CD8-positive, alpha-beta memory T cell (primary cell): Measurements from ENCODE around the gene EBP. TPM values are rescaled to one million over a fixed set of nuclear protein-coding genes. Genes with fewer than 3 reads are reported as not detected.

Experiments
- CTCF ChIA-PET: fragments of 350-600 bp; sonication (Branson Sonifier 250); formaldehyde crosslinking; loops from one replicate; lab custom pipeline; 2021; ENCODE audit warnings: antibody characterized with exemption; lab: Charles Lee
- POLR2A ChIA-PET: fragments of 350-600 bp; sonication (Branson Sonifier 250); formaldehyde crosslinking; loops from one replicate; lab custom pipeline; 2021; ENCODE audit warnings: antibody characterized with exemption; lab: Charles Lee
- DNase-seq, 5 donors: peaks; one replicate each; pipeline versions ENCODE4 v3.0.0 to v3.0.0-alpha.2; 2020 to 2022; ENCODE audit warnings: mixed read lengths in 1 of 5
- H3K27ac ChIP-seq: one replicate; pipeline ENCODE4 v1.7.0; 2013; ENCODE audit warnings: low read depth, mild to moderate bottlenecking, low read length, moderate library complexity
- H3K27me3 ChIP-seq: 2 replicates; pipeline ENCODE4 v1.7.0; 2013; ENCODE audit warnings: low read length, mild to moderate bottlenecking; ENCODE audit not compliant: insufficient read depth, poor library complexity, severe bottlenecking
- H3K36me3 ChIP-seq: 2 replicates; pipeline ENCODE4 v1.7.0; 2013; ENCODE audit warnings: mild to moderate bottlenecking, low read length, moderate library complexity; ENCODE audit not compliant: insufficient read depth
- H3K4me1 ChIP-seq: 2 replicates; pipeline ENCODE4 v1.7.0; 2013; ENCODE audit warnings: mild to moderate bottlenecking, low read length, moderate library complexity; ENCODE audit not compliant: insufficient read depth
- H3K4me3 ChIP-seq: 2 replicates; pipeline ENCODE4 v1.7.0; 2013; ENCODE audit warnings: mild to moderate bottlenecking, low read length
- H3K9me3 ChIP-seq: 2 replicates; pipeline ENCODE4 v1.7.0; 2013; ENCODE audit warnings: mild to moderate bottlenecking, low read length
- H3K27ac Mint-ChIP-seq, 8 donors: one replicate each; pipeline ENCODE4 v1.8.0; 2020 to 2021; ENCODE audit warnings: mixed read lengths in 8 of 8, mild to moderate bottlenecking in 6 of 8, inconsistent platforms in 3 of 8, moderate library complexity in 3 of 8
- H3K27me3 Mint-ChIP-seq, 2 donors: one replicate each; pipeline ENCODE4 v1.8.0; 2020 to 2021; ENCODE audit warnings: mixed read lengths in 2 of 2, mild to moderate bottlenecking in 1 of 2, moderate library complexity in 1 of 2
- H3K36me3 Mint-ChIP-seq, 3 donors: one replicate each; pipeline ENCODE4 v1.8.0; 2020 to 2021; ENCODE audit warnings: mixed read lengths in 3 of 3, inconsistent platforms in 1 of 3, mild to moderate bottlenecking in 1 of 3
- H3K4me1 Mint-ChIP-seq, 3 donors: one replicate each; pipeline ENCODE4 v1.8.0; 2020 to 2021; ENCODE audit warnings: mixed read lengths in 3 of 3, inconsistent platforms in 1 of 3, mild to moderate bottlenecking in 1 of 3
- H3K4me3 Mint-ChIP-seq, 7 donors: one replicate each; pipeline ENCODE4 v1.8.0; 2020 to 2021; ENCODE audit warnings: mixed read lengths in 7 of 7, mild to moderate bottlenecking in 6 of 7, moderate library complexity in 4 of 7, inconsistent platforms in 2 of 7
- H3K9me3 Mint-ChIP-seq, 5 donors: one replicate each; pipeline ENCODE4 v1.8.0; 2020 to 2022; ENCODE audit warnings: mixed read lengths in 5 of 5, mild to moderate bottlenecking in 3 of 5, moderate library complexity in 2 of 5, inconsistent platforms in 1 of 5
- polyA plus RNA-seq: library from polyadenylated mRNA; unstranded; fragments of 300-500 nt; fragmentation: Illumina TruSeq; gene quantifications from one replicate; pipeline ENCODE4 v1.2.3, GENCODE V29; 2021
- total RNA-seq, 2 experiments: library from RNA; stranded (reverse); gene quantifications; one replicate each; pipeline ENCODE4 v1.2.3, GENCODE V29; 2021

The EBP gene
- total and polyA plus RNA-seq, 3 experiments from 2014 or later = 109 to 153 (median 150) TPM

GRCh38 chrX:48531358-48531959 is 9.9 kb downstream of the EBP start:
- Mint-ChIP-seq H3K27me3 (no peaks in the 10 kb centered on the region), H3K4me1 (peaks cover 9 to 16% (median 14%) of the 10 kb centered on the region in 3 donors), H3K27ac (peak overlapping the region; percentile 19 to 97 (median 88)), H3K4me3 (peak overlapping the region in 2 of 7 donors; percentile 11 to 22), H3K36me3 (peaks cover 7 to 22% (median 8%) of the 10 kb centered on the region in 3 donors), H3K9me3 (no peaks in the 10 kb centered on the region)
- no peak for DNase-seq
- no peaks in the 10 kb centered on the region for H3K36me3 ChIP-seq
- POLR2A ChIA-PET = no interaction called here
- H3K27me3 ChIP-seq = no peaks in the 10 kb centered on the region
- CTCF ChIA-PET = no interaction called here
- H3K27ac ChIP-seq = peak overlapping the region; percentile 16
- no peak overlapping the region for H3K4me3 ChIP-seq
- peaks cover 11% of the 10 kb centered on the region for H3K4me1 ChIP-seq
- no peaks in the 10 kb centered on the region for H3K9me3 ChIP-seq

- Histone ChIP-seq H3K27ac (peak overlapping the region; percentile 43), H3K27me3 (no peaks in the 10 kb centered on the region), H3K36me3 (no peaks in the 10 kb centered on the region), H3K4me3 (no peak overlapping the region), H3K4me1 (peaks cover 11% of the 10 kb centered on the region), H3K9me3 (no peaks in the 10 kb centered on the region)
- H3K27me3 Mint-ChIP-seq = no peaks in the 10 kb centered on the region
- H3K36me3 Mint-ChIP-seq = peaks cover 6 to 18% (median 7%) of the 10 kb centered on the region in 3 donors
- ChIA-PET CTCF (no interaction called here), POLR2A (no interaction called here)
- no peak for DNase-seq
- peaks cover 8 to 12% (median 11%) of the 10 kb centered on the region in 3 donors for H3K4me1 Mint-ChIP-seq
- H3K9me3 Mint-ChIP-seq = no peaks in the 10 kb centered on the region
- no peak overlapping the region for H3K4me3 Mint-ChIP-seq
- H3K27ac Mint-ChIP-seq = peak overlapping the region in 6 of 8 donors; percentile 49 to 92 (median 86)
Measured at GRCh38 chrX:48532161-48532560, 10.6 kb downstream of the EBP start.

- peak overlapping the region in 2 of 8 donors; percentile 24 to 44 for H3K27ac Mint-ChIP-seq
- peaks cover 6 to 9% (median 7%) of the 10 kb centered on the region in 3 donors for H3K36me3 Mint-ChIP-seq
- no peaks in the 10 kb centered on the region for H3K36me3 ChIP-seq
- no peak overlapping the region for H3K27ac ChIP-seq
- H3K4me3 Mint-ChIP-seq = no peak overlapping the region
- peaks cover 11% of the 10 kb centered on the region for H3K4me1 ChIP-seq
- H3K4me3 ChIP-seq = no peak overlapping the region
- ChIA-PET CTCF (no interaction called here), POLR2A (no interaction called here)
- no peak for DNase-seq
- H3K27me3 ChIP-seq = no peaks in the 10 kb centered on the region
- H3K27me3 Mint-ChIP-seq = no peaks in the 10 kb centered on the region
- no peaks in the 10 kb centered on the region for H3K9me3 Mint-ChIP-seq
- H3K9me3 ChIP-seq = no peaks in the 10 kb centered on the region
- peaks cover 8 to 12% (median 11%) of the 10 kb centered on the region in 3 donors for H3K4me1 Mint-ChIP-seq
Measured at GRCh38 chrX:48533165-48533564, 11.6 kb downstream of the EBP start.

- peak overlapping the region; percentile 89 for H3K27ac ChIP-seq
- Mint-ChIP-seq H3K4me3 (peak overlapping the region in 6 of 7 donors; percentile 85 to 94 (median 90)), H3K27me3 (no peaks in the 10 kb centered on the region), H3K27ac (peak overlapping the region in 7 of 8 donors; percentile 89 to 98 (median 96)), H3K4me1 (peaks cover 16 to 23% (median 18%) of the 10 kb centered on the region in 3 donors), H3K36me3 (peaks cover 0 to 23% (median under 1%) of the 10 kb centered on the region in 3 donors), H3K9me3 (no peaks in the 10 kb centered on the region)
- CTCF ChIA-PET = interaction anchor here (1.0 to 2.4 kb wide), 7 partner anchors 17 to 456 kb away, joined by 3 to 11 read pairs (median 7); partner anchors contain the start of genes PORCN and RBM3
- POLR2A ChIA-PET = interaction anchor here (0.5 to 2.7 kb wide), 6 partner anchors 17 to 541 kb away, joined by 3 to 22 read pairs (median 3); partner anchors contain the start of genes EBP and RBM3
- H3K27me3 ChIP-seq = no peaks in the 10 kb centered on the region
- no peaks in the 10 kb centered on the region for H3K9me3 ChIP-seq
- H3K36me3 ChIP-seq = no peaks in the 10 kb centered on the region
- DNase-seq = peak in 1 of 5 donors; percentile 1
- H3K4me1 ChIP-seq = peaks cover 14% of the 10 kb centered on the region
- H3K4me3 ChIP-seq = no peak overlapping the region
Measured at GRCh38 chrX:48538641-48539344, 17.2 kb downstream of the EBP start.

GRCh38 chrX:48539345-48540027 is 17.9 kb downstream of the EBP start, which contains the start of gene TBC1D25:
TSS of gene TBC1D25 (plus strand) at chrX:48539714. CDS start at chrX:48539798, 84 bp downstream.
- no peaks in the 10 kb centered on the region for H3K27me3 Mint-ChIP-seq
- peaks cover 0 to 28% (median 3%) of the 10 kb centered on the region in 3 donors for H3K36me3 Mint-ChIP-seq
- ChIA-PET POLR2A (interaction anchor here (0.5 to 2.7 kb wide), 7 partner anchors 18 to 540 kb away, joined by 3 to 22 read pairs (median 3); partner anchors contain the start of genes EBP and RBM3), CTCF (interaction anchor here (1.0 to 2.4 kb wide), 10 partner anchors 10 to 457 kb away, joined by 3 to 11 read pairs (median 5); partner anchors contain the start of genes PORCN and RBM3)
- no peaks in the 10 kb centered on the region for H3K9me3 Mint-ChIP-seq
- H3K4me3 ChIP-seq = peak within 1 kb of the TSS; percentile 64
- H3K4me1 Mint-ChIP-seq = peaks cover 16 to 26% (median 18%) of the 10 kb centered on the region in 3 donors
- H3K9me3 ChIP-seq = no peaks in the 10 kb centered on the region
- peaks cover 14% of the 10 kb centered on the region for H3K4me1 ChIP-seq
- no peaks in the 10 kb centered on the region for H3K36me3 ChIP-seq
- DNase-seq = peak; percentile 94 to 99 (median 95)
- H3K27me3 ChIP-seq = no peaks in the 10 kb centered on the region
- peak within 1 kb of the TSS; percentile 85 to 94 (median 90) for H3K4me3 Mint-ChIP-seq
- H3K27ac ChIP-seq = peak within 1 kb of the TSS; percentile 89
- H3K27ac Mint-ChIP-seq = peak within 1 kb of the TSS; percentile 89 to 98 (median 96)

DNA sequence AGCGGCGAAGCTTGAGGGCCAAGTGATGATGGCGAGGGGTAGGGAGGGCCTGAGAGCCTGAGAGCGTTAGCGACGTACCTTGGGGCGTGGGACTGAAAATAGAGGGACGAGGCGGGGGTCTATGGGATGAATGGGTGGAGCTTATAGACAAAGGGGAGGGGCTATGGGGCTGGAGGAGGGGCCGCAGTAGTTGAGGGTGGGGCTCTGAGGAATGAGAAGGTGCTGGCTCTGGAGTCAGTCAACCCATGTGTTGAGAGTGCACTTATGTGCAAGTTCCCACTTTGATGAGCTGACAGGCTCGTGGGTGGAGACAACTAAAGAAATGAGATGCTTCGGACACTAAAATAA is 18.4 kb downstream of the EBP start:
- DNase-seq = peak in 4 of 5 donors; percentile 35 to 72 (median 52)

DNA sequence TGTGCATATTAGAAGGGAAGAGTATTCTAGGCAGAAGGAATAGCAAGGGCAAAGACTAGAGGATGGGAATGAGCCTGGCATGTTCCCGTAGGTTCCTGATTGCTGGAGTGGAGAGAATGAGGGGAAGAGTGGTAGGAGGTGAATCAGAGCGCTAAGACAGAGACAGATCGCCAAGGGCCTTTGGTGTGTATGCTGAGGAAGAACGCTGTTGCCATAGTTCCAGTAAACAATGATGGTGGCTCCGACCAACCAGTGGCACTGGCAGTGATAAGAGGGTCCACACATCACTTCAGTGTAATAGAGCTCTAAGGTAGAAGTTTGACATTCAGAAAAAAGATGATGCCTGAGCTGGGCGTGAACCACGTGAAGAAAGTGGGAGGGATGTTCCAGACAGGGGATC is 18.9 kb downstream of the EBP start:
- H3K27ac ChIP-seq = peak overlapping the region; percentile 89
- H3K27me3 Mint-ChIP-seq = no peaks in the 10 kb centered on the region
- H3K36me3 Mint-ChIP-seq = peaks cover 0 to 37% (median 3%) of the 10 kb centered on the region in 3 donors
- peaks cover 16 to 26% (median 18%) of the 10 kb centered on the region in 3 donors for H3K4me1 Mint-ChIP-seq
- H3K27ac Mint-ChIP-seq = peak overlapping the region; percentile 72 to 98 (median 96)
- H3K4me3 ChIP-seq = peak overlapping the region; percentile 64
- H3K4me3 Mint-ChIP-seq = peak overlapping the region; percentile 85 to 94 (median 90)
- H3K36me3 ChIP-seq = peaks cover 5% of the 10 kb centered on the region
- no peaks in the 10 kb centered on the region for H3K9me3 Mint-ChIP-seq
- H3K27me3 ChIP-seq = no peaks in the 10 kb centered on the region
- peak in 2 of 5 donors; percentile 19 to 47 for DNase-seq
- ChIA-PET POLR2A (interaction anchor here (1.2 to 2.7 kb wide), 3 partner anchors 19 to 34 kb away, joined by 4 to 22 read pairs (median 20); partner anchors contain the start of genes EBP and RBM3), CTCF (interaction anchor here (1.0 to 2.4 kb wide), 8 partner anchors 9 to 458 kb away, joined by 3 to 11 read pairs (median 6); partner anchors contain the start of genes PORCN and RBM3)
- H3K9me3 ChIP-seq = no peaks in the 10 kb centered on the region
- peaks cover 14% of the 10 kb centered on the region for H3K4me1 ChIP-seq

More for the DNA sequence above, 18.4 kb downstream of the EBP start:
- peak overlapping the region; percentile 89 for H3K27ac ChIP-seq
- H3K4me1 Mint-ChIP-seq = peaks cover 16 to 26% (median 18%) of the 10 kb centered on the region in 3 donors
- no peaks in the 10 kb centered on the region for H3K9me3 Mint-ChIP-seq
- H3K27me3 Mint-ChIP-seq = no peaks in the 10 kb centered on the region
- H3K4me1 ChIP-seq = peaks cover 14% of the 10 kb centered on the region
- peak overlapping the region; percentile 64 for H3K4me3 ChIP-seq
- ChIA-PET CTCF (interaction anchor here (1.0 to 2.4 kb wide), 9 partner anchors 9 to 457 kb away, joined by 3 to 11 read pairs (median 5); partner anchors contain the start of genes PORCN and RBM3), POLR2A (interaction anchor here (1.0 to 2.7 kb wide), 5 partner anchors 18 to 56 kb away, joined by 3 to 22 read pairs (median 4); partner anchors contain the start of genes EBP and RBM3)
- H3K36me3 Mint-ChIP-seq = peaks cover 0 to 33% (median 3%) of the 10 kb centered on the region in 3 donors
- H3K27ac Mint-ChIP-seq = peak overlapping the region; percentile 89 to 98 (median 96)
- peak overlapping the region; percentile 85 to 94 (median 90) for H3K4me3 Mint-ChIP-seq
- no peaks in the 10 kb centered on the region for H3K9me3 ChIP-seq
- peaks cover 5% of the 10 kb centered on the region for H3K36me3 ChIP-seq
- H3K27me3 ChIP-seq = no peaks in the 10 kb centered on the region
